H9 (cell line): ENCODE data around the gene ITGA11. TPM values are rescaled to one million over a fixed set of nuclear protein-coding genes. Genes with fewer than 3 reads are reported as not detected.

ENCODE experiments used
- DNase-seq: peaks from one replicate; pipeline ENCODE4 v3.0.0-alpha.2; 2017
- H2AFZ ChIP-seq: one replicate; pipeline ENCODE4 v1.6.1; 2013; ENCODE audit warnings: mild to moderate bottlenecking, low read length, control low read depth, moderate library complexity
- H2AK5ac ChIP-seq: 2 replicates; pipeline ENCODE4 v1.6.1; 2013; ENCODE audit warnings: low read length, control low read depth, mixed read lengths; ENCODE audit not compliant: insufficient read length
- H2BK120ac ChIP-seq: one replicate; pipeline ENCODE4 v1.6.1; 2013; ENCODE audit warnings: low read depth, mild to moderate bottlenecking, low read length, control low read depth, inconsistent platforms; ENCODE audit not compliant: poor library complexity, severe bottlenecking
- H2BK12ac ChIP-seq: 2 replicates; pipeline ENCODE4 v1.6.1; 2013; ENCODE audit warnings: low read length, control low read depth, mixed read lengths, low read depth; ENCODE audit not compliant: insufficient read length
- H2BK15ac ChIP-seq: 2 replicates; pipeline ENCODE4 v1.6.1; 2013; ENCODE audit warnings: low read depth, low read length, control low read depth
- H2BK20ac ChIP-seq: one replicate; pipeline ENCODE4 v1.6.1; 2013; ENCODE audit warnings: low read depth, mild to moderate bottlenecking, low read length, control low read depth, inconsistent platforms; ENCODE audit not compliant: poor library complexity, severe bottlenecking
- H2BK5ac ChIP-seq: 2 replicates; pipeline ENCODE4 v1.6.1; 2013; ENCODE audit warnings: low read length, control low read depth, mixed read lengths; ENCODE audit not compliant: insufficient read length
- H3K14ac ChIP-seq: 2 replicates; pipeline ENCODE4 v1.6.1; 2013; ENCODE audit warnings: low read length, control low read depth; ENCODE audit not compliant: insufficient read depth
- H3K18ac ChIP-seq: 2 replicates; pipeline ENCODE4 v1.6.1; 2013; ENCODE audit warnings: low read depth, mild to moderate bottlenecking, mixed read lengths, low read length, control low read depth; ENCODE audit not compliant: insufficient read length
- H3K23ac ChIP-seq: 2 replicates; pipeline ENCODE4 v1.6.1; 2013; ENCODE audit warnings: low read length, control low read depth, mixed read lengths, low read depth; ENCODE audit not compliant: insufficient read length
- H3K23me2 ChIP-seq: 2 replicates; pipeline ENCODE4 v1.6.1; 2013; ENCODE audit warnings: low read depth, mild to moderate bottlenecking, mixed read lengths, low read length, control low read depth; ENCODE audit not compliant: insufficient read length, poor library complexity, severe bottlenecking
- H3K27ac ChIP-seq: 2 replicates; pipeline ENCODE4 v1.5.1; 2013; ENCODE audit warnings: low read length, control low read depth, mixed read lengths, low read depth; ENCODE audit not compliant: insufficient read length
- H3K27me3 ChIP-seq: 2 replicates; pipeline ENCODE4 v1.6.1; 2013; ENCODE audit warnings: low read length, control low read depth, inconsistent platforms; ENCODE audit not compliant: insufficient read depth
- H3K4ac ChIP-seq: 2 replicates; pipeline ENCODE4 v1.6.1; 2013; ENCODE audit warnings: low read depth, mild to moderate bottlenecking, control low read depth, inconsistent platforms, low read length, moderate library complexity
- H3K4me1 ChIP-seq: 2 replicates; pipeline ENCODE4 v1.6.1; 2013; ENCODE audit warnings: low read length, control low read depth, inconsistent platforms; ENCODE audit not compliant: insufficient read depth
- H3K4me2 ChIP-seq: 2 replicates; pipeline ENCODE4 v1.6.1; 2013; ENCODE audit warnings: low read length, control low read depth, mixed read lengths; ENCODE audit not compliant: insufficient read length, insufficient read depth
- H3K56ac ChIP-seq: 2 replicates; pipeline ENCODE4 v1.6.1; 2013; ENCODE audit warnings: low read depth, mild to moderate bottlenecking, mixed read lengths, low read length, control low read depth; ENCODE audit not compliant: insufficient read length
- H3K79me1 ChIP-seq: 2 replicates; pipeline ENCODE4 v1.6.1; 2013; ENCODE audit warnings: low read depth, mild to moderate bottlenecking, moderate library complexity, low read length, control low read depth, inconsistent platforms; ENCODE audit not compliant: insufficient read depth, poor library complexity, severe bottlenecking
- H3K79me2 ChIP-seq: 2 replicates; pipeline ENCODE4 v1.6.1; 2013; ENCODE audit warnings: low read length, control low read depth, inconsistent platforms; ENCODE audit not compliant: insufficient read depth
- H3K9ac ChIP-seq: 2 replicates; pipeline ENCODE4 v1.6.1; 2013; ENCODE audit warnings: low read length, control low read depth, mixed read lengths; ENCODE audit not compliant: insufficient read length; ENCODE audit errors: extremely low read depth
- H3K9me3 ChIP-seq: one replicate; pipeline ENCODE4 v1.6.1; 2013; ENCODE audit warnings: low read depth, low read length, inconsistent platforms; ENCODE audit not compliant: control insufficient read depth
- H3T11ph ChIP-seq: one replicate; pipeline ENCODE4 v1.6.1; 2013; ENCODE audit warnings: mild to moderate bottlenecking, low read length, control low read depth, inconsistent platforms
- H4K20me1 ChIP-seq: one replicate; pipeline ENCODE4 v1.6.1; 2013; ENCODE audit not compliant: control insufficient read depth, insufficient read length, insufficient read depth
- H4K5ac ChIP-seq: 2 replicates; pipeline ENCODE4 v1.6.1; 2013; ENCODE audit warnings: low read depth, mild to moderate bottlenecking, mixed read lengths, low read length, control low read depth; ENCODE audit not compliant: insufficient read length
- H4K8ac ChIP-seq: replicated peaks from 2 replicates; pipeline ENCODE4 v1.6.1; 2013; ENCODE audit warnings: low read length, control low read depth, mixed read lengths, low read depth; ENCODE audit not compliant: insufficient read length
- H4K91ac ChIP-seq: 2 replicates; pipeline ENCODE4 v1.6.1; 2013; ENCODE audit warnings: low read depth, mild to moderate bottlenecking, moderate library complexity, mixed read lengths, low read length, control low read depth; ENCODE audit not compliant: insufficient read length
- H3K27ac Mint-ChIP-seq, 3 experiments: 2 replicates in 2 of 3; 3 replicates in 1 of 3; pipeline ENCODE4 v1.8.0; 2020 to 2021; ENCODE audit warnings: mixed read lengths in 3 of 3, mild to moderate bottlenecking in 1 of 3, moderate library complexity in 1 of 3
- H3K27me3 Mint-ChIP-seq: 2 replicates; pipeline ENCODE4 v1.8.0; 2021; ENCODE audit warnings: low read depth, mild to moderate bottlenecking, moderate library complexity, mixed read lengths
- H3K36me3 Mint-ChIP-seq, 3 experiments: 2 replicates in 2 of 3; 3 replicates in 1 of 3; pipeline ENCODE4 v1.8.0; 2020 to 2021; ENCODE audit warnings: low read depth in 3 of 3, mixed read lengths in 3 of 3; ENCODE audit not compliant: insufficient read depth in 1 of 3
- H3K4me1 Mint-ChIP-seq, 2 experiments: 2 replicates each; pipeline ENCODE4 v1.8.0; 2020; ENCODE audit warnings: mixed read lengths in 2 of 2
- H3K4me3 Mint-ChIP-seq, 2 experiments: 2 replicates in 1 of 2; 3 replicates in 1 of 2; pipeline ENCODE4 v1.8.0; 2020 to 2021; ENCODE audit warnings: mild to moderate bottlenecking in 2 of 2, mixed read lengths in 2 of 2, moderate library complexity in 1 of 2
- H3K9me3 Mint-ChIP-seq, 2 experiments: 2 replicates in 1 of 2; 3 replicates in 1 of 2; pipeline ENCODE4 v1.8.0; 2020; ENCODE audit warnings: mild to moderate bottlenecking in 2 of 2, mixed read lengths in 2 of 2, moderate library complexity in 1 of 2
- total RNA-seq: library from RNA; stranded (reverse); gene quantifications from 2 replicates; pipeline ENCODE4 v1.2.1, GENCODE V29; 2021
- TF ChIP-seq, protein P1 (sequence below): fragments of 200-600 bp; sonication (generic); conservative IDR thresholded peaks from 3 replicates; pipeline ENCODE4 v1.8.0; 2021; ENCODE audit warnings: antibody characterized with exemption, mild to moderate bottlenecking

ITGA11 gene
- total RNA-seq, 1 experiment from 2014 or later: 0.07 TPM

DNA sequence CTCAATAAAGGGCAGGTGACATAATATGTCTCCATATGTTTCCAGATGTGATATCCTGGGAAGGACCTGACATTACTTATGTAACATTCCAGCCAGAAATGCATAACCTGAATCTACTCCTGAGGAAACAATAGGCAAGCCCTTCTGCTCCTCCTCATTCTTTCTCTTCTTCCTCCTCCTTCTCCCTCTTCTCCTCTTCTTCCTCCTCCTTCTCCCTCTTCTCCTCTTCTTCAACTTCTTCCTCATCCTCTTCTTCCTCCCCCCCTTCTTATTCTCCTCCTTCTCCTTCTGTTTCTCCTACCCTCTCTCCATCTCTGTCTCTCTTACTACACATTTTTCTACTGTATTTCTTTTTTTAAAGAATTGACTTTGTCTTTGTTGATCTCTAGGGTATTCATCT lies 43.5 kb upstream of the ITGA11 start:
- no peaks in the 10 kb centered on the region for H3K27me3 ChIP-seq
- H3T11ph ChIP-seq: no peak overlapping the region
- H2BK15ac ChIP-seq: no peak overlapping the region
- H3K18ac ChIP-seq: no peak overlapping the region
- H3K79me2 ChIP-seq: no peaks in the 10 kb centered on the region
- H3K9ac ChIP-seq: no peak overlapping the region
- Mint-ChIP-seq H3K4me3 (no peak overlapping the region), H3K27me3 (no peaks in the 10 kb centered on the region; the same call in 1 of the 2 replicates), H3K36me3 (no peaks in the 10 kb centered on the region), H3K4me1 (0 out of 4 replicates have a peak, but pooled peaks cover 0 to 3% of the 10 kb centered on the region in 2 experiments), H3K9me3 (no peaks in the 10 kb centered on the region), H3K27ac (no peak overlapping the region)
- no peaks in the 10 kb centered on the region for H3K79me1 ChIP-seq
- no peaks in the 10 kb centered on the region for H3K23me2 ChIP-seq
- H3K23ac ChIP-seq: no peak overlapping the region
- H2BK20ac ChIP-seq: no peak overlapping the region
- no peaks in the 10 kb centered on the region for H3K9me3 ChIP-seq
- no peak overlapping the region for H4K5ac ChIP-seq
- no peak for DNase-seq
- H2BK12ac ChIP-seq: no peak overlapping the region
- no peak overlapping the region for H2AK5ac ChIP-seq
- no peak overlapping the region for H4K8ac ChIP-seq
- no peaks in the 10 kb centered on the region for H4K20me1 ChIP-seq
- no peak overlapping the region for H2BK5ac ChIP-seq
- H3K27ac ChIP-seq: no peak overlapping the region
- TF ChIP-seq, protein P1, sequence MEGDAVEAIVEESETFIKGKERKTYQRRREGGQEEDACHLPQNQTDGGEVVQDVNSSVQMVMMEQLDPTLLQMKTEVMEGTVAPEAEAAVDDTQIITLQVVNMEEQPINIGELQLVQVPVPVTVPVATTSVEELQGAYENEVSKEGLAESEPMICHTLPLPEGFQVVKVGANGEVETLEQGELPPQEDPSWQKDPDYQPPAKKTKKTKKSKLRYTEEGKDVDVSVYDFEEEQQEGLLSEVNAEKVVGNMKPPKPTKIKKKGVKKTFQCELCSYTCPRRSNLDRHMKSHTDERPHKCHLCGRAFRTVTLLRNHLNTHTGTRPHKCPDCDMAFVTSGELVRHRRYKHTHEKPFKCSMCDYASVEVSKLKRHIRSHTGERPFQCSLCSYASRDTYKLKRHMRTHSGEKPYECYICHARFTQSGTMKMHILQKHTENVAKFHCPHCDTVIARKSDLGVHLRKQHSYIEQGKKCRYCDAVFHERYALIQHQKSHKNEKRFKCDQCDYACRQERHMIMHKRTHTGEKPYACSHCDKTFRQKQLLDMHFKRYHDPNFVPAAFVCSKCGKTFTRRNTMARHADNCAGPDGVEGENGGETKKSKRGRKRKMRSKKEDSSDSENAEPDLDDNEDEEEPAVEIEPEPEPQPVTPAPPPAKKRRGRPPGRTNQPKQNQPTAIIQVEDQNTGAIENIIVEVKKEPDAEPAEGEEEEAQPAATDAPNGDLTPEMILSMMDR: no peak
- H2AFZ ChIP-seq: no peak overlapping the region
- H3K4me1 ChIP-seq: no peaks in the 10 kb centered on the region
- no peak overlapping the region for H3K4me2 ChIP-seq
- no peak overlapping the region for H2BK120ac ChIP-seq
- no peak overlapping the region for H3K14ac ChIP-seq
- no peak overlapping the region for H4K91ac ChIP-seq
- no peak overlapping the region for H3K56ac ChIP-seq
- H3K4ac ChIP-seq: no peak overlapping the region
